ENCODE results near the gene ATP2B2.

Gene ATP2B2

GRCh38 chr3:10370429-10370828 lies 135.0 kb downstream of the ATP2B2 start:
- peaks cover 3% of the 10 kb centered on the region for H3K9me3 ChIP-seq (replicated peaks; ENCODE audit: low read length)
- H3K4me3 ChIP-seq (ENCODE audit: low read length): no peak overlapping the region
- no peaks in the 10 kb centered on the region for H3K27me3 ChIP-seq (ENCODE audit: control insufficient read depth, insufficient read depth, low read length)
- H3K4me2 ChIP-seq (ENCODE audit: low read length): peak overlapping the region; percentile 12
- peaks cover 45% of the 10 kb centered on the region for H3K4me1 ChIP-seq (ENCODE audit: control insufficient read depth, insufficient read depth, low read length)
- H3K9ac ChIP-seq (ENCODE audit: low read depth, low read length): peak overlapping the region; percentile 26
- no peaks in the 10 kb centered on the region for H3K36me3 ChIP-seq (ENCODE audit: insufficient read depth, low read length)

DNA sequence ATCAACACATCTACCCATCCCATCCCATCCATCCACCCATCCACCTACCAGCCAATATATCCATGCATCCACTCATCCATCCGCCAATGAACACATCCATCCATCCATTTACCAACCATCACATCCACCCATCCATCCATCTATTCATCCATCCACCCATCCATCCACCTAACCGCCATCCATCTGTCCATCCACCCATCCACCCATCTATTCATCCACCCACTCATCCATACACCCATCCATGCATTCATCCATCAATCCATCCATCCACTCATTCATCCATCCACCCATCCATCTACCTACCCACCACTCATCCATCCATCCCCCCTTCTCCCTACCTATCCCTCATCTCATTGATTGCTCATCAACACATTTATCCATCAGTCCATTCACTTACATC lies 136.9 kb downstream of the ATP2B2 start:
- Histone ChIP-seq H3K4me1 (ENCODE audit: control insufficient read depth, insufficient read depth, low read length) (peaks cover 38% of the 10 kb centered on the region), H3K36me3 (ENCODE audit: insufficient read depth, low read length) (no peaks in the 10 kb centered on the region), H3K4me2 (ENCODE audit: low read length) (no peak overlapping the region), H3K27me3 (ENCODE audit: control insufficient read depth, insufficient read depth, low read length) (no peaks in the 10 kb centered on the region), H3K9me3 (replicated peaks; ENCODE audit: low read length) (peaks cover 3% of the 10 kb centered on the region), H3K9ac (ENCODE audit: low read depth, low read length) (no peak overlapping the region), H3K4me3 (ENCODE audit: low read length) (no peak overlapping the region)

- Histone ChIP-seq H3K9me3 (replicated peaks; ENCODE audit: low read length) (peaks cover 3% of the 10 kb centered on the region), H3K4me1 (ENCODE audit: control insufficient read depth, insufficient read depth, low read length) (peaks cover 38% of the 10 kb centered on the region), H3K27me3 (ENCODE audit: control insufficient read depth, insufficient read depth, low read length) (no peaks in the 10 kb centered on the region), H3K4me2 (ENCODE audit: low read length) (no peak overlapping the region), H3K4me3 (ENCODE audit: low read length) (no peak overlapping the region), H3K36me3 (ENCODE audit: insufficient read depth, low read length) (no peaks in the 10 kb centered on the region), H3K9ac (ENCODE audit: low read depth, low read length) (peak overlapping the region; percentile 66)
Observed at GRCh38 chr3:10367506-10367905, 137.9 kb downstream of the ATP2B2 start.

DNA sequence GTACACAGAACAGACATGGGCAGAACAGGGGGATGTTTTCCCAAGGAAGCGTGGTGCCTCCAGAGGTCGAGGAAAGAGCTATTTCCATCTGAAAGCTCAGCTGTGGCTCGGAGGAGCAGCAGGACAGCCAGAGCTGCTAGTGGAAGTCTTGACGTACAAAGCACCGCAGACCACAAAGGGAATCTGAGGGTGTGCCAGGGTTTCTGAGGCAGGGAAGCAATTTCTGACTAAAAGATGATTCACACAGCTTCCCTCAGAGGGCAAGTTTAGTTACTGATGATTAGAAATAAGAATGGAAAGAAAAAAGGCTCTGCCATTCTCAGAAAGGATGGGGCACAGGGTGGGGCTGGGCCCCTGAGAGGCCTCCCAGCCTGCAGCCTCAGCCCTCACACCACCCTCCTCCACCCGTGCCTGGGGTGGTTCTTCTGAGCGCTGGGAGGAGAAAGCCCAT lies 138.7 kb downstream of the ATP2B2 start:
- Histone ChIP-seq H3K36me3 (ENCODE audit: insufficient read depth, low read length) (no peaks in the 10 kb centered on the region), H3K9me3 (replicated peaks; ENCODE audit: low read length) (peaks cover 3% of the 10 kb centered on the region), H3K9ac (ENCODE audit: low read depth, low read length) (peak overlapping the region; percentile 66), H3K4me1 (ENCODE audit: control insufficient read depth, insufficient read depth, low read length) (peaks cover 33% of the 10 kb centered on the region), H3K4me3 (ENCODE audit: low read length) (no peak overlapping the region), H3K27me3 (ENCODE audit: control insufficient read depth, insufficient read depth, low read length) (no peaks in the 10 kb centered on the region), H3K4me2 (ENCODE audit: low read length) (peak overlapping the region; percentile 27)

GRCh38 chr3:10365791-10366190 lies 139.6 kb downstream of the ATP2B2 start:
- no peaks in the 10 kb centered on the region for H3K9me3 ChIP-seq (replicated peaks; ENCODE audit: low read length)
- H3K27me3 ChIP-seq (ENCODE audit: control insufficient read depth, insufficient read depth, low read length): no peaks in the 10 kb centered on the region
- peak overlapping the region; percentile 54 for H3K9ac ChIP-seq (ENCODE audit: low read depth, low read length)
- H3K4me2 ChIP-seq (ENCODE audit: low read length): no peak overlapping the region
- H3K4me3 ChIP-seq (ENCODE audit: low read length): no peak overlapping the region
- H3K4me1 ChIP-seq (ENCODE audit: control insufficient read depth, insufficient read depth, low read length): peaks cover 31% of the 10 kb centered on the region
- H3K36me3 ChIP-seq (ENCODE audit: insufficient read depth, low read length): no peaks in the 10 kb centered on the region

DNA sequence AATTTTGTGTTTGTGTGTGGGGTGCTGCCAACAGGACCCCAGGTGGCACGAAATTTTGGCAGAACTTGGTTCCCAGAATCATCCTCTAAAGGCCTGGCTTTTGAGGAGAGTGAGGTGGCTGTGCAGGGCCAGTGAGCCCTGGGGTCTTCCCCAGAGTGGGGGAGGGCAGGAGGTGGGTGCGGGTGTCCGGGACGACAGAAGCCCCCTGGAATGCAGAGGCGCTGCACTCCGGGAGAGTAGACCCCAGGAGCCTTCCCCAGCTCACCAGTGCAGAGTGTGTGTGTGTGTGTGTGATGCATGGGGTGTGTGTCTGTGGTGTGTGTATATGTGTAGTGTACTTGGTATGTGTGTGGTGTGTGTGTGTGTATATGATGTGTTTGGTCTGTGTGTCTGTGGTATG lies 140.1 kb downstream of the ATP2B2 start:
- Histone ChIP-seq H3K4me3 (ENCODE audit: low read length) (no peak overlapping the region), H3K4me2 (ENCODE audit: low read length) (no peak overlapping the region), H3K4me1 (ENCODE audit: control insufficient read depth, insufficient read depth, low read length) (peaks cover 26% of the 10 kb centered on the region), H3K9me3 (replicated peaks; ENCODE audit: low read length) (no peaks in the 10 kb centered on the region), H3K36me3 (ENCODE audit: insufficient read depth, low read length) (no peaks in the 10 kb centered on the region), H3K27me3 (ENCODE audit: control insufficient read depth, insufficient read depth, low read length) (no peaks in the 10 kb centered on the region), H3K9ac (ENCODE audit: low read depth, low read length) (no peak overlapping the region)

DNA sequence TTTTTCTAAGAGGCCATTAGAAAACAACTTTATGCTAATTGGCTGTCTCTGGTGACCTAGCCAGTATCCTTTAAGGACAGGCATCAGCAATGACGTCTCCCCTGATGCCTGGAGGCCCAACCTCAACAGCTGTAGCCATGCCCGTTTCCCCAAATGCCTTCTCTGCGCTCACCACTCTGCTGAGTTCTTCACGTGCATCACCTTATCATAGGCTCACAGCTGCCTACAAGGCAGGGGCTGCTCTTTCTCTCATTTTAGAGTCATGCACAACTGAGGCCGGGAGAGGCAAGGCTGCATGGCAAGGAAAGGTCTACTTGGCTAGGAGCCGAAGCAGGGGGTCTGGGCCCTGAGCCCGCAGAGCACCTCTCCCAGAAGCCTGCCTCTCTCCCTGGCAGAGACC lies 140.6 kb downstream of the ATP2B2 start:
- no peaks in the 10 kb centered on the region for H3K36me3 ChIP-seq (ENCODE audit: insufficient read depth, low read length)
- H3K4me3 ChIP-seq (ENCODE audit: low read length): no peak overlapping the region
- H3K4me1 ChIP-seq (ENCODE audit: control insufficient read depth, insufficient read depth, low read length): peaks cover 21% of the 10 kb centered on the region
- no peaks in the 10 kb centered on the region for H3K27me3 ChIP-seq (ENCODE audit: control insufficient read depth, insufficient read depth, low read length)
- no peaks in the 10 kb centered on the region for H3K9me3 ChIP-seq (replicated peaks; ENCODE audit: low read length)
- no peak overlapping the region for H3K4me2 ChIP-seq (ENCODE audit: low read length)
- H3K9ac ChIP-seq (ENCODE audit: low read depth, low read length): no peak overlapping the region

GRCh38 chr3:10363935-10364334 lies 141.5 kb downstream of the ATP2B2 start:
- Histone ChIP-seq H3K4me3 (ENCODE audit: low read length) (no peak overlapping the region), H3K9me3 (replicated peaks; ENCODE audit: low read length) (no peaks in the 10 kb centered on the region), H3K4me2 (ENCODE audit: low read length) (no peak overlapping the region), H3K4me1 (ENCODE audit: control insufficient read depth, insufficient read depth, low read length) (peaks cover 18% of the 10 kb centered on the region), H3K9ac (ENCODE audit: low read depth, low read length) (no peak overlapping the region), H3K27me3 (ENCODE audit: control insufficient read depth, insufficient read depth, low read length) (no peaks in the 10 kb centered on the region), H3K36me3 (ENCODE audit: insufficient read depth, low read length) (no peaks in the 10 kb centered on the region)

GRCh38 chr3:10361375-10361774 lies 144.0 kb downstream of the ATP2B2 start:
- Histone ChIP-seq H3K4me1 (ENCODE audit: control insufficient read depth, insufficient read depth, low read length) (peaks cover 28% of the 10 kb centered on the region), H3K4me3 (ENCODE audit: low read length) (no peak overlapping the region), H3K9me3 (replicated peaks; ENCODE audit: low read length) (no peaks in the 10 kb centered on the region), H3K9ac (ENCODE audit: low read depth, low read length) (no peak overlapping the region), H3K36me3 (ENCODE audit: insufficient read depth, low read length) (no peaks in the 10 kb centered on the region), H3K4me2 (ENCODE audit: low read length) (no peak overlapping the region), H3K27me3 (ENCODE audit: control insufficient read depth, insufficient read depth, low read length) (no peaks in the 10 kb centered on the region)

DNA sequence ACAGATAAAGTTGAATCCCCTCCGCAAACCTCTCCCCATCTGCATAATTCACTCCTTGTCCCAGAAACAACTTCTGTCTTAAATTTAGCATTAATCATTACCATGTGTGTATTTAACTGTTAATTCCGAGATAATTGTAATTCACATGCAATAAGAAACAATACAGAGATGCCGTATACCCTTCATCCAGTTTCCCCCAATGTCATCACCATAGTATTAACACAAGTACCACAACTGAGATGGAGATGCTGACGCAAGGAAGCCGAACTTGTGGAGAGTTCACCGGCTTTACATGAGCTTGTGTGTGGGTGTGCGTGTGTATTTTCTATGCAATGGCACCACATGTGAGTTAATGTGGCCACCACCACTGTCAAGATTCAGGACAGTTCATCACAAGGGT lies 144.9 kb downstream of the ATP2B2 start:
- H3K9me3 ChIP-seq (replicated peaks; ENCODE audit: low read length): no peaks in the 10 kb centered on the region
- H3K4me2 ChIP-seq (ENCODE audit: low read length): no peak overlapping the region
- H3K4me3 ChIP-seq (ENCODE audit: low read length): no peak overlapping the region
- no peak overlapping the region for H3K9ac ChIP-seq (ENCODE audit: low read depth, low read length)
- peaks cover 25% of the 10 kb centered on the region for H3K4me1 ChIP-seq (ENCODE audit: control insufficient read depth, insufficient read depth, low read length)
- no peaks in the 10 kb centered on the region for H3K36me3 ChIP-seq (ENCODE audit: insufficient read depth, low read length)
- H3K27me3 ChIP-seq (ENCODE audit: control insufficient read depth, insufficient read depth, low read length): no peaks in the 10 kb centered on the region

DNA sequence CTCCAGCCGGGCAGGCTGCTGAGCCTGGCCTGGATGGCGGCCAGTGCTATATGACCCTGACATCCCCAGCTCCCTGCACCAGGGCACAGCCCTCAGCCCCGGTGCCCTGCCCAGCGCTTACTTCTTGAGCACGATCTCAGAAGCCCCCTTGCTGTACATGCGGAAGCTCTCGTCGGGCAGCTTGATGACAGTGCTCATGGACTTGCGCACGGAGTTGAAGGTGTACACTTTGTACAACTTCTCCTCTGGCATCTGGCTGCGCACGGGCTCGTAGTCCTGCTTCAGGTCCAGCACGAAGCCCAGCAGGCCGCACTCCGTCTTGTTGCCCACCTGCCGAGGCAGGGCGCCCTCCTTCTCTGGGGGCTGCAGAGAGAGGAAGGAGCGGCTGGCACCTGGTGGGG lies 145.6 kb downstream of the ATP2B2 start:
- H3K4me2 ChIP-seq (ENCODE audit: low read length): no peak overlapping the region
- H3K36me3 ChIP-seq (ENCODE audit: insufficient read depth, low read length): no peaks in the 10 kb centered on the region
- H3K4me3 ChIP-seq (ENCODE audit: low read length): no peak overlapping the region
- H3K9ac ChIP-seq (ENCODE audit: low read depth, low read length): no peak overlapping the region
- H3K4me1 ChIP-seq (ENCODE audit: control insufficient read depth, insufficient read depth, low read length): peaks cover 29% of the 10 kb centered on the region
- H3K9me3 ChIP-seq (replicated peaks; ENCODE audit: low read length): no peaks in the 10 kb centered on the region
- no peaks in the 10 kb centered on the region for H3K27me3 ChIP-seq (ENCODE audit: control insufficient read depth, insufficient read depth, low read length)

DNA sequence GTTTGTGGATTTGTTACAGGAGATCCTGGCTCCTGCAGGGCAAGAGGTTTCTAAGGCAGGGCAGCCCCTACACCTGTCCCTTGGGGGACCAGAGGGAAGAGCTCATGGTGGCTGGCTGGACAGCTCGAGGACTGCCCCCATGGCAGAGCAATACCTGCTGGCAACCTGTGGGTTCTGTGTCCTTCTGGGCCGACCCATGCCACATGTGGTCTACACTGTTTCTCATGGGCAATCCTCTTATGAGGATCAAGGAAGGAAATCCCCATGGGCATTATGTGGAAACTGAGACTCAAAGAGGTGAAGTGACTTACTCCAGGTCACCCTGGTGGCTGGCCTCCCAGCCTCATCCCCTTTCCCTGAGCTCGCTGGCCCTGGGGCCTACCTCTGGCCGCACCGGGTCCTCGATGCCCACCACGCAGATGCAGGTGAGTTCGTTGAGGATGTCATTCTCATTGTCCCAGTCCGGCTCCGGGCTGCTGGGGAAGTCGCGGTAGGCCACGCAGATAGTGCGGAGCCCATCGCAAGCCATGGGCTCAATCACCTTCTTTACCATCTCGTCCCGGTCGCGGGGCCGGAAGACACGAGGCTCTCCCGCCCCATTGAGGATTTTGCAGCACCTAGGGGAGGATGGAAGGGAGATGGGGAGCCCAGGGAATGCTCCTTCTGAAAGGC lies 146.9 kb downstream of the ATP2B2 start:
- Histone ChIP-seq H3K4me1 (ENCODE audit: control insufficient read depth, insufficient read depth, low read length) (peaks cover 42% of the 10 kb centered on the region), H3K4me2 (ENCODE audit: low read length) (no peak overlapping the region), H3K4me3 (ENCODE audit: low read length) (no peak overlapping the region), H3K9me3 (replicated peaks; ENCODE audit: low read length) (no peaks in the 10 kb centered on the region), H3K36me3 (ENCODE audit: insufficient read depth, low read length) (no peaks in the 10 kb centered on the region), H3K9ac (ENCODE audit: low read depth, low read length) (no peak overlapping the region), H3K27me3 (ENCODE audit: control insufficient read depth, insufficient read depth, low read length) (no peaks in the 10 kb centered on the region)
